SK-N-SH (cell line): Measurements from ENCODE around the gene PRPF40A. TPM values are rescaled to one million over a fixed set of nuclear protein-coding genes. Genes with fewer than 3 reads are reported as not detected.

Experiments
- CTCF ChIA-PET: fragments of 300-600, 350-600 bp; formaldehyde crosslinking; extraction: SDS; loops from one replicate; lab custom pipeline; 2021; lab: Yijun Ruan, JAX
- POLR2A ChIA-PET: fragments of 350-600 bp; sonication (Branson Sonifier 250); formaldehyde crosslinking; extraction: SDS; loops from one replicate; lab custom pipeline; 2020; ENCODE audit warnings: antibody characterized with exemption, inconsistent platforms; lab: Yijun Ruan, JAX
- DNase-seq: peaks from one replicate; pipeline ENCODE4 v3.0.0; 2012
- H2AFZ ChIP-seq: fragments of 200-600 bp; sonication (generic); 2 replicates; pipeline ENCODE4 v1.8.1; 2016; ENCODE audit warnings: antibody characterized with exemption, mild to moderate bottlenecking, low read depth
- H3F3A ChIP-seq: fragments of 200-600 bp; sonication (generic); replicated peaks from 2 replicates; pipeline ENCODE3; 2016; ENCODE audit warnings: antibody characterized with exemption, mild to moderate bottlenecking; ENCODE audit not compliant: insufficient read depth
- H3K27ac ChIP-seq, 2 experiments: fragments of 200-500 bp in 1 of 2; fragments of 200-600 bp in 1 of 2; sonication (Bioruptor generic) in 1 of 2; sonication (generic), shearing (Covaris generic) in 1 of 2; 2 replicates each; pipeline versions ENCODE4 v1.5.1 to v1.6.1; 2014 to 2016; ENCODE audit warnings: low read depth in 2 of 2, inconsistent platforms in 1 of 2, low read length in 1 of 2, mild to moderate bottlenecking in 1 of 2, mixed read lengths in 1 of 2
- H3K27me3 ChIP-seq: fragments of 200-600 bp; sonication (generic), shearing (Covaris generic); 2 replicates; pipeline ENCODE4 v1.6.1; 2016; ENCODE audit warnings: mixed run types; ENCODE audit not compliant: insufficient read depth
- H3K36me3 ChIP-seq, 2 experiments: fragments of 200-500 bp in 1 of 2; fragments of 200-600 bp in 1 of 2; sonication (Bioruptor generic) in 1 of 2; sonication (generic) in 1 of 2; replicated peaks in 1 of 2; 2 replicates each; pipeline versions ENCODE3 to v1.5.1; 2014 to 2016; ENCODE audit warnings: low read length in 1 of 2, mild to moderate bottlenecking in 1 of 2; ENCODE audit not compliant: insufficient read depth in 2 of 2, control insufficient read depth in 1 of 2
- H3K4me1 ChIP-seq, 2 experiments: fragments of 200-500 bp in 1 of 2; fragments of 200-600 bp in 1 of 2; sonication (Bioruptor generic) in 1 of 2; sonication (generic), shearing (Covaris generic) in 1 of 2; 2 replicates each; pipeline versions ENCODE4 v1.5.1 to v1.6.1; 2014 to 2016; ENCODE audit warnings: low read depth in 1 of 2, low read length in 1 of 2, mixed run types in 1 of 2; ENCODE audit not compliant: insufficient read depth in 2 of 2, control insufficient read depth in 1 of 2
- H3K4me2 ChIP-seq: fragments of 200-600 bp; sonication (generic), shearing (Covaris generic); 2 replicates; pipeline ENCODE4 v1.6.1; 2017; ENCODE audit warnings: mixed run types
- H3K4me3 ChIP-seq, 2 experiments: fragments of 200-500 bp in 1 of 2; fragments of 200-600 bp in 1 of 2; sonication (Bioruptor generic) in 1 of 2; sonication (generic), shearing (Covaris generic) in 1 of 2; 2 replicates each; pipeline versions ENCODE4 v1.5.1 to v1.8.1; 2014 to 2016; ENCODE audit warnings: low read depth in 2 of 2, inconsistent platforms in 1 of 2, low read length in 1 of 2, mild to moderate bottlenecking in 1 of 2, mixed read lengths in 1 of 2, moderate library complexity in 1 of 2
- H3K79me2 ChIP-seq: fragments of 200-600 bp; sonication (generic); 2 replicates; pipeline ENCODE4 v1.8.1; 2017; ENCODE audit warnings: mild to moderate bottlenecking; ENCODE audit not compliant: insufficient read depth
- H3K9ac ChIP-seq: fragments of 200-600 bp; sonication (generic); 2 replicates; pipeline ENCODE4 v1.6.1; 2017; ENCODE audit warnings: mixed run types
- H3K9me2 ChIP-seq: fragments of 200-600 bp; sonication (generic); 2 replicates; pipeline ENCODE4 v1.6.1; 2017; ENCODE audit warnings: mixed run types
- H3K9me3 ChIP-seq: fragments of 200-600 bp; sonication (generic); 2 replicates; pipeline ENCODE4 v1.6.1; 2017; ENCODE audit warnings: mixed run types, mild to moderate bottlenecking, moderate library complexity
- H4K20me1 ChIP-seq: fragments of 200-600 bp; sonication (generic); 2 replicates; pipeline ENCODE4 v1.6.1; 2017; ENCODE audit warnings: mild to moderate bottlenecking, mixed run types; ENCODE audit not compliant: insufficient read depth
- EP300 ChIP-seq, 2 experiments: IDR thresholded peaks; 2 replicates each; pipeline versions ENCODE4 v1.4.0 to v1.6.1; 2012; ENCODE audit warnings: borderline replicate concordance in 1 of 2, low read depth in 1 of 2, low read length in 1 of 2
- EZH2phosphoT487 ChIP-seq: fragments of 200-600 bp; sonication (generic); IDR thresholded peaks from 2 replicates; pipeline ENCODE4 v1.6.1; 2017; ENCODE audit warnings: low read depth, mixed run types, mild to moderate bottlenecking, antibody characterized with exemption, moderate library complexity, borderline replicate concordance
- FOSL2 ChIP-seq: IDR thresholded peaks from 2 replicates; pipeline ENCODE4 v1.4.0; 2012; ENCODE audit warnings: low read depth, mild to moderate bottlenecking, moderate library complexity, borderline replicate concordance
- GABPA ChIP-seq: IDR thresholded peaks from 2 replicates; pipeline ENCODE4 v1.4.0; 2012; ENCODE audit warnings: low read depth, mild to moderate bottlenecking
- GATA2 ChIP-seq: sonication (generic); formaldehyde crosslinking; IDR thresholded peaks from 2 replicates; pipeline ENCODE4 v1.5.0; 2020; ENCODE audit warnings: mild to moderate bottlenecking, missing genetic modification reagents
- JUND ChIP-seq: IDR thresholded peaks from 2 replicates; pipeline ENCODE4 v1.4.0; 2012
- MEF2A ChIP-seq: IDR thresholded peaks from 2 replicates; pipeline ENCODE4 v1.4.0; 2012; ENCODE audit warnings: low read depth, borderline replicate concordance
- MXI1 ChIP-seq: IDR thresholded peaks from 2 replicates; pipeline ENCODE4 v1.6.1; 2012; ENCODE audit warnings: mild to moderate bottlenecking, low read depth, low read length, improper control_type of control experiment
- PBX3 ChIP-seq: IDR thresholded peaks from 2 replicates; pipeline ENCODE4; 2012
- POLR2AphosphoS5 ChIP-seq: IDR thresholded peaks from 2 replicates; pipeline ENCODE4 v1.6.1; 2012; ENCODE audit warnings: low read depth, low read length
- REST ChIP-seq: IDR thresholded peaks from 2 replicates; pipeline ENCODE4 v1.6.1; 2012; ENCODE audit warnings: mild to moderate bottlenecking, low read depth, low read length, moderate library complexity
- RXRA ChIP-seq: IDR thresholded peaks from 2 replicates; pipeline ENCODE4 v1.4.0; 2012; ENCODE audit warnings: low read depth, mild to moderate bottlenecking, borderline replicate concordance
- SIN3A ChIP-seq: IDR thresholded peaks from 2 replicates; pipeline ENCODE4 v1.6.1; 2012; ENCODE audit warnings: low read depth, mild to moderate bottlenecking, low read length, moderate library complexity, borderline replicate concordance
- SMC3 ChIP-seq: IDR thresholded peaks from 2 replicates; pipeline ENCODE4 v1.6.1; 2012; ENCODE audit warnings: low read depth, low read length, improper control_type of control experiment
- TAF1 ChIP-seq: IDR thresholded peaks from 2 replicates; pipeline ENCODE4 v1.6.1; 2012; ENCODE audit warnings: low read depth, mild to moderate bottlenecking, low read length, moderate library complexity, borderline replicate concordance
- WGBS: methylation state at CpG from one replicate; pipeline ENCODE4 v1.1.6; 2017; ENCODE audit warnings: low lambda C conversion rate; 5-methylcytosine and 5-hydroxymethylcytosine counted together
- polyA plus RNA-seq, 3 experiments: library from polyadenylated mRNA; depleted of rRNA; stranded (reverse); fragments of >200 nt; gene quantifications; 2 replicates each; pipeline ENCODE4 v1.2.3, GENCODE V29; 2012
- TF ChIP-seq, protein P1 (sequence below): IDR thresholded peaks from 2 replicates; pipeline ENCODE4 v1.4.0; 2012; ENCODE audit warnings: low read depth, borderline replicate concordance
- TF ChIP-seq, protein P2 (sequence below): IDR thresholded peaks from 2 replicates; pipeline ENCODE4 v1.4.0; 2012; ENCODE audit warnings: low read depth
- TF ChIP-seq, protein P3 (sequence below): fragments of 150-350 bp; IDR thresholded peaks from 2 replicates; pipeline ENCODE4 v1.6.1; 2016; ENCODE audit warnings: mild to moderate bottlenecking, low read depth, low read length

Gene PRPF40A
- polyA plus RNA-seq, 1 of the 3 experiments (the other 2 are of a cell fraction): 55.8 TPM

DNA sequence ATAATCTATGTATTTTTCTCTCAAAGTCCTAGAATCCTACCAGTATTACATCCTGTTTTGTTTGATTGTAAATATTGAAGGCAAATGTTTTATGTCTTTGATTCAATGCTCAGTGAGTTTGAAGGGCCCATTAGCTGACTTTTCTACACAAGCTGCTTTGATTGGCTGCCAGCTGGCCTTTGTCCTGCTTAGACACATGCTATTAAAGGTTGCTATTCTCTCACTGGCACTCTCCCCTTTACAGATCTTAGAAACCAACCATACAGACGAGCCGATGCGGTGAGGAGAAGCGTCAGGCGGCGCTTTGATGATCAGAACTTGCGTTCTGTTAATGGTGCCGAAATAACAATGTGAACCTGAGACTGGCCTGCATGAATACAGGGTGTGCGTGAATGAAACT is 69.7 kb downstream of the PRPF40A start (continued):
- TF ChIP-seq, protein P1, sequence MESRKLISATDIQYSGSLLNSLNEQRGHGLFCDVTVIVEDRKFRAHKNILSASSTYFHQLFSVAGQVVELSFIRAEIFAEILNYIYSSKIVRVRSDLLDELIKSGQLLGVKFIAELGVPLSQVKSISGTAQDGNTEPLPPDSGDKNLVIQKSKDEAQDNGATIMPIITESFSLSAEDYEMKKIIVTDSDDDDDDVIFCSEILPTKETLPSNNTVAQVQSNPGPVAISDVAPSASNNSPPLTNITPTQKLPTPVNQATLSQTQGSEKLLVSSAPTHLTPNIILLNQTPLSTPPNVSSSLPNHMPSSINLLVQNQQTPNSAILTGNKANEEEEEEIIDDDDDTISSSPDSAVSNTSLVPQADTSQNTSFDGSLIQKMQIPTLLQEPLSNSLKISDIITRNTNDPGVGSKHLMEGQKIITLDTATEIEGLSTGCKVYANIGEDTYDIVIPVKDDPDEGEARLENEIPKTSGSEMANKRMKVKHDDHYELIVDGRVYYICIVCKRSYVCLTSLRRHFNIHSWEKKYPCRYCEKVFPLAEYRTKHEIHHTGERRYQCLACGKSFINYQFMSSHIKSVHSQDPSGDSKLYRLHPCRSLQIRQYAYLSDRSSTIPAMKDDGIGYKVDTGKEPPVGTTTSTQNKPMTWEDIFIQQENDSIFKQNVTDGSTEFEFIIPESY: no peak
- TF ChIP-seq MEF2A: no peak
- TF ChIP-seq, protein P2, sequence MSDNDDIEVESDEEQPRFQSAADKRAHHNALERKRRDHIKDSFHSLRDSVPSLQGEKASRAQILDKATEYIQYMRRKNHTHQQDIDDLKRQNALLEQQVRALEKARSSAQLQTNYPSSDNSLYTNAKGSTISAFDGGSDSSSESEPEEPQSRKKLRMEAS: no peak
- no peak for TF ChIP-seq POLR2AphosphoS5
- no peak for TF ChIP-seq REST
- TF ChIP-seq RXRA: no peak
- no peak for TF ChIP-seq SIN3A
- no peak for TF ChIP-seq SMC3
- no peak for TF ChIP-seq EZH2phosphoT487
- no peak for TF ChIP-seq GATA2 (CRISPR knock-in tag)

DNA sequence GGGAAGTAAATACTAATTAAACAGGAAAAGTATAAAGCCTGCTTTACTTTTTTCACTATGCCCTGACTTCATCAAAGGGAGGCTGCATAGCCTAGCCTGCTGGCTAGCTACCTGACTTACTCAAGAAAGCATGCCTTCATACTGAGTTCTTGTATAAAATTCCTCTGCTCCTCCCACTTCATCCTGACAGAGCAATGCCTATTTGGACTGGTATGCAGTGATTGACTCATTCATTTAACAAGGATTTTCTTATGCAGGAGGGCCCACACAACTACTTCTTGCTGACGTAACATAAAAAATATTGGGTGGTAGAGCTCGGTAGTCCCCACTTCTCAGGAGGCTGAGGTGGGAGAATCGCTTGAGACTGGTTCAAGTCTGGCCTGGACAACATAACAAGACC is 70.5 kb downstream of the PRPF40A start:
- H3K4me2 ChIP-seq: 0 out of 2 replicates have a peak overlapping the region, but pooled peaks have one; percentile 33
- H3K27me3 ChIP-seq: no peaks in the 10 kb centered on the region
- no peak for DNase-seq
- peaks cover 8 to 10% of the 10 kb centered on the region in 2 experiments for H3K4me1 ChIP-seq
- H3K79me2 ChIP-seq: no peaks in the 10 kb centered on the region
- peak overlapping the region; percentile 59 to 79 for H3K27ac ChIP-seq
- ChIA-PET CTCF (interaction anchor here (1.1 to 4.0 kb wide), 6 partner anchors 11 to 621 kb away, joined by 3 to 32 read pairs (median 3); no protein-coding TSS in a partner anchor), POLR2A (no interaction called here)
- H3F3A ChIP-seq: peaks cover 27% of the 10 kb centered on the region
- H3K9me3 ChIP-seq: no peaks in the 10 kb centered on the region
- H3K9ac ChIP-seq: no peak overlapping the region
- peaks cover 38 to 59% of the 10 kb centered on the region in 2 experiments for H3K36me3 ChIP-seq
- H3K9me2 ChIP-seq: no peaks in the 10 kb centered on the region
- no peak overlapping the region for H3K4me3 ChIP-seq
- H2AFZ ChIP-seq: no peak overlapping the region
- TF ChIP-seq SIN3A (no peak), PBX3 (no peak; the same call in 1 of the 2 replicates), FOSL2 (peak; percentile 46; the same call in 1 of the 2 replicates), GABPA (no peak), POLR2AphosphoS5 (no peak; the same call in 1 of the 2 replicates), MXI1 (no peak), EP300 (IDR thresholded peaks at IDR 0.05; ENCODE audit: borderline replicate concordance in 1 of 2, low read depth in 1 of 2, low read length in 1 of 2) (no peak), GATA2 (CRISPR knock-in tag) (no peak), EZH2phosphoT487 (no peak), JUND (0 out of 2 replicates have a peak, but pooled peaks have one; percentile 19), TAF1 (no peak)
- TF ChIP-seq, protein P1: no peak
- TF ChIP-seq, protein P3, sequence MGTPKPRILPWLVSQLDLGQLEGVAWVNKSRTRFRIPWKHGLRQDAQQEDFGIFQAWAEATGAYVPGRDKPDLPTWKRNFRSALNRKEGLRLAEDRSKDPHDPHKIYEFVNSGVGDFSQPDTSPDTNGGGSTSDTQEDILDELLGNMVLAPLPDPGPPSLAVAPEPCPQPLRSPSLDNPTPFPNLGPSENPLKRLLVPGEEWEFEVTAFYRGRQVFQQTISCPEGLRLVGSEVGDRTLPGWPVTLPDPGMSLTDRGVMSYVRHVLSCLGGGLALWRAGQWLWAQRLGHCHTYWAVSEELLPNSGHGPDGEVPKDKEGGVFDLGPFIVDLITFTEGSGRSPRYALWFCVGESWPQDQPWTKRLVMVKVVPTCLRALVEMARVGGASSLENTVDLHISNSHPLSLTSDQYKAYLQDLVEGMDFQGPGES: no peak
- TF ChIP-seq, protein P2: 0 out of 2 replicates have a peak, but pooled peaks have one; percentile 27
- no peaks in the 10 kb centered on the region for H4K20me1 ChIP-seq
- 49% methylated on average over 3 of the region's 3 CpGs for WGBS
